CD4-positive, alpha-beta T cell treated with Interleukin-4 for 1 hour (primary cell): ENCODE data around the gene MSMB.

ENCODE experiments used
- DNase-seq, 2 donors: peaks; one replicate each; pipeline ENCODE4 v3.0.0-alpha.2; 2020 to 2022

Gene MSMB

DNA sequence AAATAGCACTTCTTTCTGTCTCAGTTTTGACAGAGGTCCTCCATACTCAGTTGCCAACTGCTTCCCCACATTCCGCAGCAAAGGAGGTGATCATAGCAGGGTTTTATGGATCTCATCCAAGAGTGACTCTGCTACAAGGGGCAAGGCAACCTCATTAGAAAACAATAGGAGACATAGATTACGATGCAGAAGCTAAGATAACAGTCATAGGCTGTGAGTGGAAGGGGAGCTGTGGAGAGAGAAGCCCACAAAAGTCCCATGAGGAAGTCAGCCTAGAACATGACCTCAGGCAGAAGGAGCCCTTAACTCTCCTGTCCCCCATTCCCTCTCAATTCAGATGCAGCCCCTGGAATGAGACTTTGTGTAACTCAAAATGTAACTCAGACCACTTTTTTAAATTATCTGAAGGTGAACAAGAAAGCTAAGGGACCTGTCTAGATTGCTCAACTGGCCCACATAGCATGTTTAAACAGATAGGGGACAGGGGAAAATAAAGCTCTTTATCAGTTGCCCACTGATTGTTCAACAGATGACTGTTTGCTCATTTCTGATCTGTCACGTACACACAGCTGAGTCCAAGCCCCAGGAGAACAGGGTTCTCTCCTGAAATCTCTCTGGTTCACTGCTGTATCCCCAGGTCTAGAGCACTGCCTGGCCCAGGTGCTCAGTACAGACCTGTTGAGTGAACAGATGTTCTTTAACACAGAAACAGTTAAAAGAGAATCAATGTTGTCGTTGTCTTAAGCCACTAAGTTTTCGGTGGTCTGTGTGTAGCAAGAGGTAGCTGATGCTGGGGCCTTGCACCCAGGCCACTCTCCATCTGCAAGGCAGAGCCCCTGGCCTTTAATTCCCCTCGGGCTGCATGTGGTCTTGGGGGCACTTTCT lies 14.2 kb downstream of the MSMB start:
- DNase-seq, result no peak

DNA sequence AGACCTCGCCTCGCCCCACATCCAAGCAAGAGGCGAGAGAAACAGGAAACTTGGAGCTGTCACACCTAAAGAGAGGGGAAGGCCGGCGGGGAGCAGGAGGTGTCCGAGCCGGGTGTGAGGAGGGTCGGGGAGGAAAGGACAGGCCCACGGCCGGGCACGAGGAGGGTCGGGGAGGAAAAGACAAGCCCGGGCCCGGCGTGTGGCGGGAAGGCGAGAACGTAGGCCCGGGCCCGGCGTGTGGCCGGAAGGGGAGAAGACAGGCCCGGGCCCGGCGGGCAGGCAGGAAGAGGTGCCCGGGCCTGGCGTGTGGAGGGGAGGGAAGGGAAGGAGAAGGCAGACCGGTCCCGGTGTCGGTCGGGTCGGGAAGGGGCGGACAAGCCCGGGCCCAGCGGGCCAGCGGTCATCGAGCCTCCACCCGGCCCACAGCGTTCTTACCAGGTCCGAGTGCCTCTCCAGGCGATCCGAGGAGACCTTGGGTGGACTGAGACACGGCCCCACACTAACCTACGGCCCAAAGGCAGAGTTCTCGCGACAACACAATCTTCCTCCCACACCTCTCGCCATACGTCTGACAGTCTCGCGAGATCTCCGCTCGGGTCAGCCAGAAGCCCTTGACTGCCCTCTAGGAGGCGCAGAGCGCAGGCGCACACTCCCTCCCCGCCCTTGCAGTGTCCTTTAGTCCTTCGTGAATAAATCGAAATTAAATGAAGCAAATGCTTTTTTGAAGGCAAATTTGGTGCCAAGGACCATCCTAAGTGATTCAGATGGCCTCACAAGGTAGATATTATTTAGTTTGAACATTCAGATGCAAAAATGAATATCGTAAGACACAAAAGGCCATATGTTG lies 15.8 kb downstream of the MSMB start, which contains the start of gene NCOA4:
NCOA4 (minus strand) TSS at position 533 of the 847 bp plus-strand sequence. CDS start 13,943 bp downstream, outside the sequence.
- DNase-seq, result peak; percentile 97 to 98

DNA sequence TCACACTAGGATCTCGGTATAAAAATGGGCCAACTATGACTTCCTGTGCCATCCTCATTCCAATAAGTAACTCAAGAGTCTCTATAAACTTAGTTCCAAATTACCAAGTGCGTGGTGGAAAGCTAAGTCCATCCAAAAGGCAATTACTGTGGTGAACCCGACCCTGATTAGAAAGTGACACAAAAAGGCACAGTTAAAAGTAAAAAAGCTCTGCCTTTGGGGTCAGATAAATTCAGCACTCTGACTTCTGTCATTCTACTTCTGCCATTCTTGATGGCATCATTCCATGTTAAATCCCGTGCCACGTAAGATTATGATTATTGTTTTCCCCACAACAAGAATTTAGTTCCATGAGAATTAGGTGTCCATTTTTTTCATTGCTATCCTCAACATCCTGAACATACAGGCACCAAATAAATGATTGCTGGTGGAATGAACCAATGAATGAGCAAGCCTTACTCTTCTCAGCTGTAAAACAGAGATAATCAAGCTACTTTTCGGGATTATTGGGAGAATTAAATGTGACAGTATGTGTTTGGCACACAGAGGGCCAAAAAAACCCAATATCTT lies 16.5 kb downstream of the MSMB start:
- no peak for DNase-seq

DNA sequence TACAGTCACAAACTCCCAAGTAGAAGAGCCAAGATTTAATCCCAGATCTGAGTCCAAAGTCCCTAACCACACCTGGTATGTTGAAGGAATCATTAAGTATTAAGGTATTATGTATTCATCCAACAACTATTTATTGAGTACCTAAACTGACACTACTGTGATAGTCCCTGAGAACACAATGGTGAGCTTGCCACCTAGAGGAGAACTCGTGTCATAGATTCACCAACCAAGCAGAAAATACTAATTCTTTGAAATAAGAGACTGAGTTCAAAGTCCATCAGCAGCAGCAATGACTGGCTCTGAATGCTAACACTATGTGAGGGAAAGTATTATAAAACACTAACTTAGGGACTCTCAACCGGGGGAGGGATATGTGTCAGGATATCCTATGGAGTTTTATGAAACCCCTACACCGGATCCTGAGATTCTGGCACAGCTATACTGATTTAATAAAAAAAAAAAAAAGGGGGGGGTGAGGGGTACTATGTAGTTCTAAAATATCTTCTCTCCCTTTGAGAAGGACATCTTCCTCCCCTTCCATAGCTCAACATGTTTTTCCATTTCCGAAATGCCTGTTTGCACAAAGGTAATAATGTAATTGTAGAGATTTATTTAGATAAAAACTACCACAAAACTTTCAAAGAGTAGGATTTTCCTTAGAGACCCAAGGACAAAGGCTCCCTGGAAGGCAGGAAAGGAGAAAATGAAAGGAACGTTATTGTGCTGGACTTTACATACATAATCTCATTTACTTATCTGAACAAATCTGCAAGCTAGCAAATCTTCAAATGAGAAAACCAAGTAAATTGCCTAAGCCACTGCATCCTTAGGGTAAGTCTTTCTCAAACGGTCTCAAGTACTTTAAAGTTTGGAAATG lies 17.2 kb downstream of the MSMB start:
- DNase-seq, result peak; percentile 43 to 78

DNA sequence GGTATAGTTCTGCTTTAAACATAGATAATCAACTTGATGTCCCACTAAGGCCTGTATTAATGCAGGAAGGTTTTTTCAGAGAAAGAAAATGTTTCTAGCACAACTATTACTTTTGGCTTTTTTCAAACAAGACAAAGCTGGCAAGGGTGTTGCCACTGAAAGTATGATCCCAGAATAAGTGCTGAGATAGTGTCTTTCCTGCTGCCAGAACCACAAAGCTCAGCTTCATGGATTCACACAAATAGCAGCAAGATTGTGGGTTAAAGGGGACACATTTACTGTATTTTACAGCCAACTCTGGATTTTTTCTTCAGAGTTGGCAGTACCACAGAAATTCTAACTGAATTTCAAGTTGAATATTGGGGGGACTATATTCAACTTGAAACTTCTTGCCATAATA lies 20.0 kb downstream of the MSMB start:
- DNase-seq, result no peak

DNA sequence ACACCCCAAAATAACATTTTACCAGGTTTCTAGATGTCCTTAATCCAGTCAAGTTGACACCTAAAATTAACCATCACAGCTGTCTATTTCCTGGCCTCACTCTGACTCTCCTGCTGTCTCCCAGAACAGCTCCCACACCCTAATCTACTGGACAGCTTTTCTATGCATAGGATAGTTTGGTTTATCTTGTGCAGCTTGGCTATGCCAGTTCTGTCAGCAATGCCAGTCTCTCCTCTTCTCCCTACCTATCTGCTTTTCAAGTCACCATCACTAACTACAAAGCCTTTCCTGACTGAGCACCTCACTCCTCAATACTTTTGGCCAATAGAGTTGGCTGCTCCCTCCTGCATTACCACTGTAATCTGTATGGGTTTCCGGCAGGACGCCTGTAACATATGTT lies 20.7 kb downstream of the MSMB start:
- DNase-seq, result no peak

DNA sequence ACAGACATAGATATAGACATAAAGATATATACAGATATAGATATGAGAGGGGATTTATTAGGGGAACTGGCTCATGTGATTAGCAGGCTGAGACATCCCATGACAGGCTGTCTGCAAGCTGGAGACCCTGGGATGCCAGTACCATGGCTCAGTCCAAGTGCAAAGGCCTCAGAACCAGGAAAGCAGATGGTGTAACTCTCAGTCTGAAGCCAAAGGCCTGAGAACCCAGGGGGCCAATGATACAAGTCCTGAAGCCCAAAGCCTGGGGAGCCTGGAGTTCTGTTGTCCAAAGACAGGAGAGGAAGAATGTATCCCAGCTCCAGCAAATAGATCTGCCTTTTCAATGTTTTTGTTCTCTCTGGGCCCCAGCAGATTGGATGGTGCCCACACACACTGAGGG lies 21.1 kb downstream of the MSMB start:
- DNase-seq, result no peak

DNA sequence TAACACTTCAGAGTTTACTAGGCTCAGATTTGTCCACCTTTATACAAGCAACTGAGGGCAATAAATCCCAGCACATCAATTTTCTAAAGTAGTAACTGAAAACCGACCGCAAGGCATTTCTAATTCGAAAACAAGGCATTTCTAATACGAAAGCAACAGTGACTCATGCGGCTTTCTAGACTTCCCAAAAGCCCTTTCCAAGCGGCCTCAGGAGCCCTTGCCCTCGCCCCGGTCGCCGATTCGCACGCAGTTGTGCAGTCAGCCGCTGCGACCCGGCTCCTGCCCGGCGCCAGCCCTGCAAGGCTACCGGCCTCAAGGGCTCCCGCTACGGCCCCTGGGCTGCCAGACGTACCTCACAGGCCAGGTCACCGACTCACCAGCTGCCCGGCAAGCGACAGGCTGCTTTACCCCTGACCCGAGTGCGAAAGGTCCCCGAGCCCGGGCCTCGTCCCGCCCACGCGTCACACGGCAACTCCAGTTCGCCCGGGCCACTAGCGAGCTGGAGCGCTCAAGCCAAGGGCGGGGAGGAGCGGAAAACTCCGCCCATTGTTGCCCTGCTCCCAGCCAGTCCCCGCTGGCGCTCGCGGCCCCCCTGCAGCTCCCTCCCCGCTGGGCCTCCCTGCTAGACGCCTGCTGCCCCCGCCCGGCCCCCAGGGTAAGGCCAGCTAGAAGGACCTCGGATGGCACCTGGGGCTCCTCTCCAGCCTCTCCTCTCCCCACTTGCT lies 22.9 kb downstream of the MSMB start:
- peak; percentile 83 to 87 for DNase-seq

DNA sequence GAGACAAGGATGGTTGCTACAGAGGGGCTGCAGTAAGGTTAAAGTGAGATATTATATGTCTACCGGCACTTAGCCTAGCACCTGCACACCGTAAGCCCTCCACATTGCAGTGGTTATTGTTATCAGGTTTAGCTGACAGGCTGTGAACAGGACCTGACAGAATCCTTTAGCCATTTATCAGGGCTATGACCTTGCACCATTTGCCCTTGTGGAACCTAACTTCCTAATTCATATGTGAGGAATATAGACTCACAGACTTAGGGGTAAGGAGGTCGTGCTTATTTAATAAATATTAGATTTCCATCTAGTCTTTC lies 25.8 kb downstream of the MSMB start:
- no peak for DNase-seq

DNA sequence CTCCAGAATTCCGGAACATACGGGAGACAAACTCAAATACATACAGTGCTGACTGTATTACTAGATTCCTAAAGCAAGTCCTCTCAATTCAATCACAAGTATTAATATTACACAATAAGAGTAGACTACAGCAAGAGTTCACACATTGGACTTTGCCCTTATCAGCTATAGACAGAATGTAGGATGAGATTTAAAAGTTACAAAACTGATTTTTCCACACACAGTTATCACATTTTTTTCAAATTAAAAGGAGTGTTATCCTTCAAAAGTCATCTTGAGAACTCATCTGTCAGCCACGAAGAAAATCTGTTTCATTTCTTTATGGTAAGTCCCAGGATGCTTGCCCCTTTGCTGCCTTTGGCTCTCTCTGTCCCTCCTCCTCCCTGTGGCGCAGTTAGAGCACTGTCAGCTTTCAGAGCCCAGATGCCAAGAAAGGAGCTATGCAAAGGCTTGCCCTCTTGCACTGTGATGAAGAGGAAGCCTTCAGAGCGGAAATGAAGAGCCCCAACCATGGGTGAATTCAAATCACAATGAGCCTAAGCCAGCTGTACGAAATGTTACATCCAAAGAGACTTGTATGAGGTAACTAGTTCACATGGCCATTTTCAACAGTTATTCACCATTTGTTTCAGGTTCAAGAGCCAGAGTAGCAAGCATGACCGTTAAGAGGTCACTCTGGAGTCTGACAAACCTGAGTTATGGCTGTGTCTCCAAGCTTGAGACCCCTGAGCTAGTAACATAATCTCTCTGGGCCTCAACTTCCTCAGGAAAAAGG lies 26.3 kb downstream of the MSMB start:
- peak; percentile 21 to 49 for DNase-seq

DNA sequence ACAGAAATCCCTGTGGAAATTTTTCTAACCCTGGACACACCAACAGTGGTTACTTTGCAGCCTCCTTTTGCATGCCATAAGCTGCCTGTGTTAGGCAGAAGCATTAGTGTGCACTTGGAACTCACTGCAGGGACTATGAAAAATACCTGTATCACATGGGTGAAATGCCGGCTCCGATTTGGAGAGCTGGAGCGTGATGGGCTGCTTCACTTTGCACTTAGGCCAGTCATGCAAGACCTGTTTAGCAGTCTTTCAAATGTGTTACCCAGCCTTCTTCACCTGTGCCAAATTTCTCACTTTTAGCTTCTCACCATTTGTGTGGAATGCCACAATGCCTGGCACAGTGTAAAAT lies 26.9 kb downstream of the MSMB start:
- DNase-seq, result no peak

DNA sequence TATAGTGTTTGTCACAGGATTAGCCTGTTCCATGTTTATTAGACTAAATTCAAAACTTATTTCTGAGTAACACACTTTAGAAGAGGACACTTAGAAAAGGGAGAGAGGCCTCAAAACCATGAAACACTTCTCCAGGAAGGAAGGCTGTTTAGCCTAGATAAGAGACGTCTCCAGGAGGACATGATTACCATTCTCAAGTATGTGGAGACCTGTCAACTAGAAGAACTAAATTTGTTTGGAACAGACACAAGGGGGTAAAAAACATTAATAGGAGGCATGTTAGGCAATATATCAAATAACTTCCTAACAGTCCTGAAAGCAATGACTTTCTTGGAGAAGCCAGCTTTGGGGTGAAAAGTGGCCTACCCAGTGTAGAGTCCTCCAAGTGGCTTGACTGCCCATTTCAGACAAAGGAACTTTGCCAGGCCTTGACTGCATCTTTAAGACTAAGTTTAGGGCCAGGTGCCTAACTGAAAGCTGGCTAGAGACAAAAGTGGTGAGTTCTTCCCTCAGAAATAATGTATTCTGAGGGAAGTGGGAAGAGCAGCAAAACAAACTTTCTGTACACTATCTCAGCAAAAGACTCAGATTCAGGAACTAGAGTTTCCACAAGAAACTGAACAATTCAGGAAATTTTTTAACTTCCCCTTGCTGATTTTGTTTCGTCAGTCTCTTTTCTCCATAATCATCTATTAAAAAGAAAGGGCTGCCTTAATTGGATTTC lies 27.5 kb downstream of the MSMB start:
- no peak for DNase-seq

DNA sequence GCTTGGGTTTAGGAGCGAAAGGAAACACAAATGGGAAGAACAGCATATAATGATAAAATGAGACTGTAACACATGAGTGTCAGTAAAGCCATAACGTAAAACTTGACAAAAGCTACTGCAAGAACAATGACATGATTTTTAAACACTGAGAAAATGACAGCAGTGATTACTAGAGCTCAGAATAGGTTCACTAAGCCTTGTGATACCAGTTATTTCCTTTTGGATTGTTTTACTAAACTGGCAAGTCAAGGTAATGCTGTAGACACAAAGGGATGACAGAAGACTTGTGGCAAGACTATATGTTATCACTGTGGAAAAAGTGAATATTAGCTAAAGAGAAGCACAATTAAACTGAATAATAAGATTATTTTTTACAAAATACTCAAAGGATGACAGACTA lies 28.3 kb downstream of the MSMB start:
- no peak for DNase-seq

DNA sequence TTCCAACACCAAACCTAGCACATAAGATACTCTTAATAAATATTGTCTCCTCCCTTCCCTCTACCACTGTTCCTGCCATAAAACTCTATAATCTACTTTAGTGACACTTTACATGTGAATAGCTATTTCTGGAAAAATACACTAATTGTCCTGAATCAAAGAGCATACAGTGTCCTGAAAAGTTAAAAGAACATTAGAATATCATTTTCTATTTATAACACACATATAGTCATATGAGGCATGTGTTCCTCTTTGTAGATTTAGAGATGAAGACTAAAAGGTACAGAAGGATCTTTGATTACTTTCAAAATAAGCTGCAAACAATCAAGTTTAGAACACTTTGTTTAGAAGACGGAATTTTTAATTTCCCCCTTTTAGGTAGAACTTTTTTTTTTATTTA lies 29.3 kb downstream of the MSMB start:
- DNase-seq, result no peak

DNA sequence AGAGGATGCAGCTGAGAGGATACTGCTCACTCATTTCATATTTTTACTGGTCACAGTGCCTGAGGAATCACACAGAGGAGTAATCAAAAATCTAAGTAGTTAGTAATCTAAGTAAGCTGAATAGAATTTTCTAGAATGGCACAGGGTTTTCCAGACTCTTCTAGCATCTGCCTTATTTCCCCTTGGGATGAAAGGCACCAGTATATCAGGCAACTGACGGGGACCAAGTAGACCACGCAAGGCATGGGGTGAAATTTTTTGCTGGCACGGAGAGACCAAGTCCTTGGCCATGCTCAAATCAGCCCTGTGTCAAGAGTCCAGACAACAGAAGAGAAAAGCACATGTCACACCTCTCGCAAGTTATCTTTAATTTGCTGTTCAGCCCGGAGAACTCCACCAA lies 29.9 kb downstream of the MSMB start:
- DNase-seq, result no peak

DNA sequence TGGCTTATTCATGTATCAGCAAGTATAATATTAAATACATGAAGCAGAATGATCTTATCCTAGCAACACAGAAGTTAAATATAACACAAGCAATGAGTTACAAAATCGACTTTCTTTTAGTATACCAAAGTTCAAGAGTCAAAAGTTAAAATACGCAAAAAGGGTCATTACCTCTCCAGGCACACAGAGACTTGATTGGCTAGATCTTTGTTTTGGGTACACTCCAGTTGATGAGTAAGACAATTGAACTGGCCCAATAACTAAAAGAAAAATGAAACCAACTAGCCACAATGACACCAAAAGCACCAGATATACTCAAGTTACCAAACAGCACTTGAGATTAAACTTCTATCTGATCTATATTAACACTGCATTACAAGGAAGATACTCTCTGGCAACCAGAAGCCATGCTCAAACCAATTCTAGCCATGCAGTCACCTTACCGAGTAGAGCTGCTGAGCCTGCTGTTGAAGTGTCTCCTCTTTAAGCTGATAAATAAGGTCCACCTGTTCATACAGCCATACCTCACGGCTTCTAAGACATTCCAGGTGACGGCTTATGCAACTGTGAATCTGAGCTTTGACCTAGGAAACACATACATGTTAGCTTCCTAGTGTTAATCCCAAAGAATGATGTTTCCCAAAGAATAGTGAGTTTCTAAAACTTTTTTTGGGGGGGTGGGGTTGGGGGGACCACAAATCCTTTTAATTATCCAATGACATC lies 31.2 kb downstream of the MSMB start:
- no peak for DNase-seq

DNA sequence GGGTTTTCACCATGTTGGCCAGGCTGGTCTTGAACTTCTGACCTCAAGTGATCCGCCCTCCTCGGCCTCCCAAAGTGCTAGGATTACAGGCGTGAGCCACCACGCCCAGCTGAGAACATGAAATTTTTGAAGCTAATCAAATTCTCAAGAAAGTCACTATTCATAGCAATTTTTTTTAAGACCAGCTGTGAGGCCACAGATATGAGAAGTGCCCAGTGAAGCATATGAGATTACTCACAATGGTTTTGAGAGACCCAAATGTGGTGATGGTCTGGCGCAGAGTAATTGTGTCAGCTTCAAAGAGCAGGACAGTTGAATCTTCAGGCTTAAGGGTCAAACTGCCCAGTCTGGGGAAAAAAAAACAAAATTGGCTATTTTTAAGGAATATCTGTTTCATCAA lies 31.9 kb downstream of the MSMB start:
- DNase-seq, result no peak

DNA sequence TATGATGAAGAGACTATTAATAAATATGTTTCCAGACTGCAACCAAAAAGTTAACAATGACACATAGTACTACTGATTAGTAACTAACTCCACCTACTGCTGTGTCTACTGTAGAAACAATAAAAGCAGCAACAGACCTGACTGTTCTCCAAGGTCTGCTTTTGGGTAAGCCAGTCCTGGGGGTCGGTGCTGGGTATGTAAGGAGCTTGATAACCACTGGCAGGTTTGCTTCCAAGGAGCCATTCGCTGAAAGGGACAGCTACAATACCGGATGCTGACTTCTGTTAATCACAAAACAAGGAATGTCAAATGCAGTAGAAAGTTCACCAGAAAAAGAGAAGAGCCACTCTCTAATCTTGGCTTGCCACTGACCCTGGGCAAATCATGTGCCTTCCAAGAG lies 33.3 kb downstream of the MSMB start:
- DNase-seq, result no peak

DNA sequence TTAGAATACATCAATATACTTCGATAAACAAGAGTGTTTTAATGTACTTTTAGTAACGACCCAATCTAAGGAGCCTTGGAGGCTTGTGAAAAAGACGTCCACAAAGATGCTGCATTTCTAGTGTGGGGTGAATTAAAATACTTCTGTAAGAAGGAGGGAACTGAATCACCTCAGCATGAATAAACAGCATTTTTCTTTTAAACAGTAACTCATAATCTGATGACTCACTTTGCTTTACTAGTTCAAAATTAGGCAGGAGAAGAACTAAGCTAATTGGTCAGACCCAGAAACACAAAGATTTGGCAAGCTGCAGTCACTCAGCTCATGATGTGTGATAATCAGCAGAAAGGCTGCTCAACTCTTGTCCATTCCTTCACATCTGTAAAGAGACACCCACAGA lies 39.9 kb downstream of the MSMB start:
- no peak for DNase-seq

DNA sequence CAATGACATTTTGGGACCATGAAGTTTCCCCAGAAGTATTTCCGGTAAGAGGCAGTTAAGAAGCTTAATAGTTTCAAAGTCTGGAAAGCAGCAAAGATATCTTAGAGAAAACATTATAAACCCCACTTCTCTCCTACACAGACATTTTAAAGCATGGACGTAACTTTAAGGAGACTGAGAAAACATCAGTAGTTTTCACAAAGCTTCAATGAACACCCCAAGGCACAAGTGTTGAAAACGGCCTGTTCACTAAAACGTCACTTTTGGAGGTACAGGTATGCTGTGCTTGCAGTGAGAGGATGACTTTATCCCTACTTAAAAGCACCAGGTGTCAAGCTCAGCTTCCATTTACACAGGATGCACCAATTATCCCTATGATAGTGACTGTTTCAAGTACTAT lies 40.7 kb downstream of the MSMB start:
- DNase-seq, result no peak
